ENCODE measurements around the gene CFAP61.
A peak's percentile ranks its signal among the peaks of the same experiment; 100 is the strongest.

CFAP61 gene

DNA sequence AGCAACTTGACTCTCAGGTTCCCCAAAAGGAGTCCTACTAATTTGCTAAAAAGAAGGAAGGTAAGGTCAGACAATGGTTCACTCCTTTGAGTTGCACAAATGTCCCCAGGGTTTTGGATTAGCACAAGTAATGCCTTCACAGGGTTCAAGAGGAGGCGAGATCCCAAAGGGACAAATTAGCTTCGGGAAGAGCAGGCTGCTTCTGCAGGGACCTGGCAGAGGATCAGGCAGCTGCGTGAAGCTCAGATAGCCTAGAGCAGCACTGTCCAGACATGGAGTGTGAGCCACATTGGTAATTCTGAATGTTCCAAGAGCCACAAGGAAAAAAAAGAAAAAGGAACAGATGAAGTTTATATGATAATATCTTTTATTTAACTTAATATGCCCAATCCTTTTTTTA is 115.4 kb downstream of the CFAP61 start:
- Histone ChIP-seq H3K36me3 (no peaks in the 10 kb centered on the region), H3K27me3 (ENCODE audit: insufficient read depth, low read depth, severe bottlenecking) (no peaks in the 10 kb centered on the region), H3K27ac (no peak overlapping the region), H3K9me3 (ENCODE audit: severe bottlenecking) (no peaks in the 10 kb centered on the region), H3K4me3 (ENCODE audit: low read depth, low read length) (no peak overlapping the region)
- DNase-seq = no peak
- no peak for TF ChIP-seq CTCF (IDR thresholded peaks at IDR 0.05; ENCODE audit: low read depth, low read length)

GRCh38 chr20:20173254-20173653 is 120.9 kb downstream of the CFAP61 start:
- no peaks in the 10 kb centered on the region for H3K9me3 ChIP-seq (ENCODE audit: severe bottlenecking)
- no peak for DNase-seq
- no peaks in the 10 kb centered on the region for H3K36me3 ChIP-seq
- H3K27me3 ChIP-seq (ENCODE audit: insufficient read depth, low read depth, severe bottlenecking) = no peaks in the 10 kb centered on the region
- no peak overlapping the region for H3K27ac ChIP-seq
- no peak for TF ChIP-seq CTCF (IDR thresholded peaks at IDR 0.05; ENCODE audit: low read depth, low read length)
- no peak overlapping the region for H3K4me3 ChIP-seq (ENCODE audit: low read depth, low read length)

GRCh38 chr20:20174089-20174835 is 121.9 kb downstream of the CFAP61 start:
- Histone ChIP-seq H3K9me3 (ENCODE audit: severe bottlenecking) (no peaks in the 10 kb centered on the region), H3K27me3 (ENCODE audit: insufficient read depth, low read depth, severe bottlenecking) (no peaks in the 10 kb centered on the region), H3K4me3 (ENCODE audit: low read depth, low read length) (no peak overlapping the region), H3K27ac (no peak overlapping the region), H3K36me3 (no peaks in the 10 kb centered on the region)
- peak; percentile 12; the same call in 1 of the 2 replicates for TF ChIP-seq CTCF (IDR thresholded peaks at IDR 0.05; ENCODE audit: low read depth, low read length)
- no peak for DNase-seq

DNA sequence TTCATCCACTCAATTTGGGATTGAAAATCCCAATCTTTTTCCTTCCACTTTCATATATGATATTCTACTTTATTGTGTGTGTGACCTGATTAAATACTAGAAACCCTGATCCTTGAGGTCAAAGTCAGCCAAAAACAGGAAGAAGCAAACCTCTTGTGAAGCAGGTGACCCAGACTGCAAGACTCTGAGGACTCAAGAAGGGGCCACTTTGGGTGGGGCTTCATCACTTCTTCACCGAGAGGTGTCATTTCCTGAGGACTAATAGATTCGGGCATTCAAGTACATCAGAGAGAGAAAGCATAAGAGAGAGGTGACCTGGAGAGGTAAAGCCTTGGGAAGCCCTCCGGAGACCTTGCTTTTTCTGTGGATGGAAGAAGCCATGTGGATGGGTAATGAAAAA is 129.0 kb downstream of the CFAP61 start:
- DNase-seq = no peak
- H3K27ac ChIP-seq = no peak overlapping the region
- no peak overlapping the region for H3K4me3 ChIP-seq (ENCODE audit: low read depth, low read length)
- H3K9me3 ChIP-seq (ENCODE audit: severe bottlenecking) = no peaks in the 10 kb centered on the region
- H3K27me3 ChIP-seq (ENCODE audit: insufficient read depth, low read depth, severe bottlenecking) = no peaks in the 10 kb centered on the region
- no peaks in the 10 kb centered on the region for H3K36me3 ChIP-seq
- no peak for TF ChIP-seq CTCF (IDR thresholded peaks at IDR 0.05; ENCODE audit: low read depth, low read length)

DNA sequence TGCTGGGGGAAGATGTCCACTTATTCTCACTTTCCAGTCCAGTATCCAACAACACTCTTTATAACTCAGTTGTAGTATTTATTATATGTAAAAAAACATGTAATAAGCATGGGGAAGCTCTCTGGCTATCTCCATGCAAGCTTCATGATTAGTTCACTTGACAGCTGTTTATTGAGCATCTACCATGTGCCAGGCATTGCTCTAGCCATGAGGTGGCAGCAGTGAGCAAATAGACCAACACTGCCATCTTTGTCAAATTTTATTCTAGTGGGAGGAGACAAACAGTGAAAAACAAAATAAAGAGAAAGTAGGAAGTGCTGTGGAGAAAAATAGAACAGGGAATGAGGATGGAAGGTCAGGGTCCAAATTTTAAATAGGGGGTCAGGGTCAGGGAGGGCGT is 131.8 kb downstream of the CFAP61 start:
- no peaks in the 10 kb centered on the region for H3K36me3 ChIP-seq
- H3K4me3 ChIP-seq (ENCODE audit: low read depth, low read length) = no peak overlapping the region
- no peaks in the 10 kb centered on the region for H3K9me3 ChIP-seq (ENCODE audit: severe bottlenecking)
- no peaks in the 10 kb centered on the region for H3K27me3 ChIP-seq (ENCODE audit: insufficient read depth, low read depth, severe bottlenecking)
- no peak overlapping the region for H3K27ac ChIP-seq
- no peak for TF ChIP-seq CTCF (IDR thresholded peaks at IDR 0.05; ENCODE audit: low read depth, low read length)
- no peak for DNase-seq

GRCh38 chr20:20184706-20185105 is 132.4 kb downstream of the CFAP61 start:
- DNase-seq = no peak
- no peak overlapping the region for H3K27ac ChIP-seq
- H3K9me3 ChIP-seq (ENCODE audit: severe bottlenecking) = no peaks in the 10 kb centered on the region
- H3K4me3 ChIP-seq (ENCODE audit: low read depth, low read length) = no peak overlapping the region
- H3K27me3 ChIP-seq (ENCODE audit: insufficient read depth, low read depth, severe bottlenecking) = no peaks in the 10 kb centered on the region
- no peaks in the 10 kb centered on the region for H3K36me3 ChIP-seq
- TF ChIP-seq CTCF (IDR thresholded peaks at IDR 0.05; ENCODE audit: low read depth, low read length) = no peak
